Kidney epithelial cell (primary cell): Measurements from ENCODE around the gene VPS13C. TPM values are rescaled to one million over a fixed set of nuclear protein-coding genes. Genes with fewer than 3 reads are reported as not detected.

Experiments used
- DNase-seq: peaks from one replicate; pipeline ENCODE4 v3.0.0-alpha.2; 2010; ENCODE audit warnings: low read depth
- H3K27me3 ChIP-seq: 2 replicates; pipeline ENCODE4 v1.6.0; 2011; ENCODE audit warnings: low read length; ENCODE audit not compliant: control insufficient read depth, insufficient read depth
- H3K36me3 ChIP-seq: 2 replicates; pipeline ENCODE4 v1.5.1; 2011; ENCODE audit warnings: low read length; ENCODE audit not compliant: control insufficient read depth, insufficient read depth
- H3K4me3 ChIP-seq: 2 replicates; pipeline ENCODE4 v1.5.1; 2011; ENCODE audit warnings: low read depth, mild to moderate bottlenecking, control low read depth, low read length
- CTCF ChIP-seq: IDR thresholded peaks from 2 replicates; pipeline ENCODE4 v1.5.1; 2011; ENCODE audit warnings: mild to moderate bottlenecking, moderate library complexity, low read length, control low read depth, inconsistent platforms; ENCODE audit not compliant: insufficient read depth, poor library complexity, severe bottlenecking
- total RNA-seq: library from RNA; depleted of rRNA; stranded (reverse); fragments of >200 nt; gene quantifications from 2 replicates; pipeline ENCODE4 v1.2.3, GENCODE V29; 2015

The VPS13C gene
- total RNA-seq, 1 donor from 2014 or later, result 48.3 TPM

DNA sequence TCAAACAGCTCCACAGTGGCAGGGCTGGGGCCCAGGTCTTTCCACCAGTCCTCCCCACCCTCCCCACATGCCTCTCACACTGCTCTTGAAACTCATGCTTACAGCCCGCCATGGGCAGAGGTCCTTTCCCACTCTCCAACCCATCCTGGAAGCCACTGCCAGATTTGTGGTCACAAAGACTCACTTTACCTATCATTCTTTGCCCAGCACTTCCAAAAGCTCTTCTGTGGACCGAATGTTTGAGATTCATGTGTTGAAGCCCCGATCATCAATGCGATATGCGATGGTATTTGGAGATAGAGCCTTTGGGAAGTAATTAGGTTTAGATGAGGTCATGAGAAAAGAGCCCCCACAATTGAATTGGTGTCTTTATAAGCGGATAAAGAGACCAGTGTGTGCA lies 247.8 kb downstream of the VPS13C start:
- H3K27me3 ChIP-seq, result no peaks in the 10 kb centered on the region
- no peak overlapping the region for H3K4me3 ChIP-seq
- H3K36me3 ChIP-seq, result no peaks in the 10 kb centered on the region
- TF ChIP-seq CTCF, result no peak
- DNase-seq, result no peak

- Histone ChIP-seq H3K36me3 (no peaks in the 10 kb centered on the region), H3K27me3 (no peaks in the 10 kb centered on the region), H3K4me3 (no peak overlapping the region)
- DNase-seq, result no peak
- TF ChIP-seq CTCF, result no peak
These were observed 248.3 kb downstream of the VPS13C start for GRCh38 chr15:61811952-61812351.

- Histone ChIP-seq H3K27me3 (no peaks in the 10 kb centered on the region), H3K36me3 (no peaks in the 10 kb centered on the region), H3K4me3 (no peak overlapping the region)
- TF ChIP-seq CTCF, result no peak
- DNase-seq, result no peak
These were observed 251.0 kb downstream of the VPS13C start for GRCh38 chr15:61809216-61809615.

DNA sequence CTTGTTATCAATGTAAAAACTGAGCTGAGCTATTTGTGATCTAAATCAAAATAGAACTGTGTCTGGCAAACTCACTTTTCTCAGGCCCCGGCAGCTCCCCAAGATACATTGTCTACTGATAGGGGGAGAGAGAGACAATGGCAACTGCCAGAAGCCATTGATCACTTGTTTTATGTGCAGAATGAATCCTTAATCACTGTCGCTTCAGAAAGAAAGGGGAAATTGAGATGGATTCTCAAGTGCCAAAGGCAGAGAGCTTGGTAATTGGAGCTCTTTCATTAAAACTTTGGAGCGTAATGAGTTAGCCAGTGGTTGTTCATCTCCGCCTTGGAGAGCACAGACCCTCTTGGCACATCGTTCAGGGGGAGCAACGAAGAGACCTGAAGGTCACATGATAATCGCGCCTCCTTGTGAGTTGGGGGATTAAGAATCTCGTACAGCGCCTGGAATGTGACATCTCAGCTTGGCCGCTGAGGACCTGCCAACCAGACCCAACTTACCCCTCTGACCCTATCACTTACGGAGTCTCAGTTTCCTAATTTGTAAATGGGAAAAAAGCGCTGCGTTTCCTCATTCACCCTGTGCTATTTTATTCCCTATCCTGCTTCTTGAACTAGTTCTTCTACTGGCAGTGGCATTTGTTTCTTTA lies 252.8 kb downstream of the VPS13C start:
- no peaks in the 10 kb centered on the region for H3K27me3 ChIP-seq
- no peak for DNase-seq

More for the DNA sequence above, 252.8 kb downstream of the VPS13C start:
- no peaks in the 10 kb centered on the region for H3K36me3 ChIP-seq
- TF ChIP-seq CTCF, result no peak
- no peak overlapping the region for H3K4me3 ChIP-seq

Other genes with a start within 250 kb of the VPS13C start
- gene C2CD4A, start 6.5 kb upstream of the VPS13C start, total RNA-seq, result 0.25 and 0.75 TPM in 2 replicates
- gene C2CD4B, start 104.8 kb upstream of the VPS13C start, total RNA-seq, result 0.13 and 1.2 TPM in 2 replicates